B cell (primary cell): Measurements from ENCODE around the gene LARGE1. TPM values are rescaled to one million over a fixed set of nuclear protein-coding genes. Genes with fewer than 3 reads are reported as not detected.

ENCODE experiments used
- ATAC-seq: fragments of 200-7000 bp; cut with Tn5 transposase; one replicate; pipeline ENCODE4 v1.10.0; 2021; ENCODE audit warnings: low read depth, mild to moderate bottlenecking, moderate number of reproducible peaks, moderate library complexity
- CTCF ChIA-PET: fragments of 350-600 bp; sonication (Branson Sonifier 250); formaldehyde crosslinking; loops from one replicate; lab custom pipeline; 2021; ENCODE audit warnings: antibody characterized with exemption, inconsistent platforms; lab: Charles Lee
- POLR2A ChIA-PET: fragments of 350-600 bp; sonication (Branson Sonifier 250); formaldehyde crosslinking; loops from one replicate; lab custom pipeline; 2021; ENCODE audit warnings: antibody characterized with exemption; lab: Charles Lee
- DNase-seq: peaks from one replicate; pipeline ENCODE4 v3.0.0; 2013
- H2AFZ ChIP-seq: 2 replicates; pipeline ENCODE4 v1.6.1; 2012; ENCODE audit warnings: mild to moderate bottlenecking, low read depth, low read length; ENCODE audit not compliant: insufficient read depth, poor library complexity, severe bottlenecking
- H3K27ac ChIP-seq, 2 donors: 1 replicate in 1 of 2; 2 replicates in 1 of 2; pipeline ENCODE4 v1.5.1; 2012 to 2013; ENCODE audit warnings: low read length in 2 of 2, mild to moderate bottlenecking in 2 of 2, moderate library complexity in 1 of 2
- H3K27me3 ChIP-seq, 4 experiments: fragments of 200-600 bp in 1 of 4; sonication (generic) in 1 of 4; replicated peaks in 1 of 4; 1 replicate in 2 of 4; 2 replicates in 2 of 4; pipeline versions ENCODE4 v1.6.1 to v1.7.0; 2013 to 2016; ENCODE audit warnings: low read length in 3 of 4, mild to moderate bottlenecking in 2 of 4, mixed read lengths in 1 of 4, moderate library complexity in 1 of 4; ENCODE audit not compliant: insufficient read depth in 4 of 4, control insufficient read depth in 3 of 4; ENCODE audit errors: control extremely low read depth in 1 of 4
- H3K36me3 ChIP-seq, 2 experiments: replicated peaks in 1 of 2; 1 replicate in 1 of 2; 2 replicates in 1 of 2; pipeline versions ENCODE4 v1.6.1 to v1.7.1; 2013; ENCODE audit warnings: low read length in 1 of 2; ENCODE audit not compliant: insufficient read depth in 2 of 2, control insufficient read depth in 1 of 2; ENCODE audit errors: control extremely low read depth in 1 of 2, extremely low read depth in 1 of 2
- H3K4me1 ChIP-seq, 2 donors: fragments of 200-600 bp in 1 of 2; sonication (generic) in 1 of 2; 1 replicate in 1 of 2; 2 replicates in 1 of 2; pipeline versions ENCODE4 v1.5.1 to v1.6.1; 2013 to 2017; ENCODE audit warnings: low read length in 2 of 2; ENCODE audit not compliant: control insufficient read depth in 2 of 2, insufficient read depth in 2 of 2
- H3K4me2 ChIP-seq: replicated peaks from 2 replicates; pipeline ENCODE3; 2012; ENCODE audit warnings: mild to moderate bottlenecking, low read depth, low read length; ENCODE audit not compliant: poor library complexity, severe bottlenecking
- H3K4me3 ChIP-seq, 5 experiments: fragments of 200-600 bp in 1 of 5; sonication (generic) in 1 of 5; 1 replicate in 3 of 5; 2 replicates in 2 of 5; pipeline versions ENCODE4 v1.5.1 to v1.7.0; 2011 to 2016; ENCODE audit warnings: low read length in 4 of 5, mild to moderate bottlenecking in 4 of 5, low read depth in 2 of 5, control low read depth in 1 of 5, moderate library complexity in 1 of 5; ENCODE audit not compliant: insufficient read depth in 1 of 5; ENCODE audit errors: control extremely low read depth in 1 of 5, extremely low read depth in 1 of 5
- H3K79me2 ChIP-seq: fragments of 200-600 bp; sonication (generic); one replicate; pipeline ENCODE4 v1.6.0; 2016; ENCODE audit warnings: low read length; ENCODE audit not compliant: control insufficient read depth, insufficient read depth
- H3K9ac ChIP-seq: fragments of 200-600 bp; sonication (generic); 2 replicates; pipeline ENCODE4 v1.6.1; 2017; ENCODE audit warnings: mild to moderate bottlenecking, low read length, moderate library complexity
- H3K9me3 ChIP-seq, 3 donors: one replicate each; pipeline versions ENCODE4 v1.6.1 to v1.7.1; 2013; ENCODE audit warnings: low read length in 2 of 3; ENCODE audit not compliant: control insufficient read depth in 2 of 3, insufficient read depth in 1 of 3; ENCODE audit errors: control extremely low read depth in 1 of 3
- H4K20me1 ChIP-seq: 2 replicates; pipeline ENCODE4 v1.6.0; 2012; ENCODE audit warnings: mild to moderate bottlenecking, low read length; ENCODE audit not compliant: insufficient read depth, control insufficient read depth, poor library complexity, severe bottlenecking
- H3K27ac Mint-ChIP-seq: one replicate; pipeline ENCODE4 v1.8.0; 2021; ENCODE audit warnings: mixed read lengths
- H3K27me3 Mint-ChIP-seq: one replicate; pipeline ENCODE4 v1.8.0; 2021; ENCODE audit warnings: mixed read lengths
- H3K4me1 Mint-ChIP-seq: one replicate; pipeline ENCODE4 v1.8.0; 2021; ENCODE audit warnings: mixed read lengths
- H3K4me3 Mint-ChIP-seq: one replicate; pipeline ENCODE4 v1.8.0; 2021; ENCODE audit warnings: mixed read lengths
- H3K9me3 Mint-ChIP-seq: one replicate; pipeline ENCODE4 v1.8.0; 2022; ENCODE audit warnings: mixed read lengths; ENCODE audit not compliant: insufficient read depth
- CTCF ChIP-seq: fragments of 200-600 bp; IDR thresholded peaks from one replicate; pipeline ENCODE4 v1.8.0; 2022; ENCODE audit warnings: antibody characterized with exemption, mild to moderate bottlenecking
- EZH2 ChIP-seq: IDR thresholded peaks from 2 replicates; pipeline ENCODE4 v1.6.1; 2012; ENCODE audit warnings: borderline replicate concordance, low read depth, mild to moderate bottlenecking, moderate library complexity, low read length; ENCODE audit not compliant: insufficient read depth, poor library complexity, severe bottlenecking
- WGBS: methylation state at CpG from one replicate; pipeline ENCODE4 v1.1.5; 2013; ENCODE audit warnings: missing lambda C conversion rate; ENCODE audit not compliant: insufficient coverage; 5-methylcytosine and 5-hydroxymethylcytosine counted together
- intact Hi-C: fragments of 100-400 bp; cut with micrococcal nuclease; formaldehyde crosslinking; loops from one replicate; pipeline ENCODE4 v1.10.0; 2022
- polyA plus RNA-seq: library from polyadenylated mRNA; depleted of rRNA; stranded (reverse); fragments of >200 nt; gene quantifications from 2 replicates; pipeline ENCODE4 v1.2.3, GENCODE V29; 2012
- total RNA-seq, 2 donors: library from RNA; stranded (reverse); fragments of 120-200 nt in 1 of 2; gene quantifications; 1 replicate in 1 of 2; 2 replicates in 1 of 2; pipeline versions ENCODE4 v1.2.3 to v1.2.4, GENCODE V29; 2013 to 2022

The LARGE1 gene
- total and polyA plus RNA-seq, 2 donors (not counting 1 experiment from before 2014, with no cell fraction given), result 20.7 to 82.0 TPM

GRCh38 chr22:33747029-33747428 lies 173.2 kb downstream of the LARGE1 start:
- H3K79me2 ChIP-seq, result peaks cover 29% of the 10 kb centered on the region
- peaks cover 63% of the 10 kb centered on the region for H4K20me1 ChIP-seq
- DNase-seq (no peak), ATAC-seq (no peak)
- POLR2A ChIA-PET, result no interaction called here
- H2AFZ ChIP-seq, result no peak overlapping the region
- H3K4me1 ChIP-seq, result peaks cover 12 to 20% of the 10 kb centered on the region in 2 donors
- H3K27me3 ChIP-seq, result no peaks in the 10 kb centered on the region
- no peaks in the 10 kb centered on the region for H3K27me3 Mint-ChIP-seq
- H3K4me1 Mint-ChIP-seq, result peaks cover 47% of the 10 kb centered on the region
- no peak overlapping the region for H3K27ac Mint-ChIP-seq
- no peaks in the 10 kb centered on the region for H3K36me3 ChIP-seq
- no peak overlapping the region for H3K9ac ChIP-seq
- no peak overlapping the region for H3K4me3 Mint-ChIP-seq
- peaks cover 0 to 4% (median 0%) of the 10 kb centered on the region in 3 donors for H3K9me3 ChIP-seq
- CTCF ChIA-PET, result interaction anchor here (0.8 kb wide), 1 partner anchor 225 kb away, joined by 3 read pairs; no protein-coding TSS in a partner anchor
- WGBS, result 79% methylated on average over 1 of the region's 1 CpG
- TF ChIP-seq CTCF (no peak), EZH2 (no peak)
- no peak overlapping the region for H3K4me2 ChIP-seq
- H3K27ac ChIP-seq, result no peak overlapping the region
- intact Hi-C loops, result no loop called here
- peaks cover 1% of the 10 kb centered on the region for H3K9me3 Mint-ChIP-seq
- no peak overlapping the region for H3K4me3 ChIP-seq

GRCh38 chr22:33746501-33746928 lies 173.8 kb downstream of the LARGE1 start:
- Mint-ChIP-seq H3K4me3 (no peak overlapping the region), H3K27ac (no peak overlapping the region), H3K4me1 (peaks cover 52% of the 10 kb centered on the region), H3K9me3 (no peaks in the 10 kb centered on the region), H3K27me3 (no peaks in the 10 kb centered on the region)
- Histone ChIP-seq H3K79me2 (peaks cover 30% of the 10 kb centered on the region), H3K9ac (no peak overlapping the region), H2AFZ (no peak overlapping the region), H3K36me3 (no peaks in the 10 kb centered on the region), H3K27ac (no peak overlapping the region), H3K27me3 (no peaks in the 10 kb centered on the region), H3K4me1 (peaks cover 17 to 25% of the 10 kb centered on the region in 2 donors), H3K9me3 (peaks cover 0 to under 1% (median 0%) of the 10 kb centered on the region in 3 donors), H4K20me1 (peaks cover 68% of the 10 kb centered on the region), H3K4me2 (no peak overlapping the region), H3K4me3 (no peak overlapping the region)
- DNase-seq (no peak), ATAC-seq (no peak)
- 94% methylated on average over 2 of the region's 3 CpGs for WGBS
- ChIA-PET CTCF (no interaction called here), POLR2A (no interaction called here)
- intact Hi-C loops, result no loop called here
- TF ChIP-seq EZH2 (no peak), CTCF (no peak)
